WERI-Rb-1 (cell line): ENCODE measurements around the gene RSPRY1.

Experiments
- DNase-seq: peaks from one replicate; pipeline ENCODE4 v3.0.0-alpha.2; 2020
- H3K27ac ChIP-seq: fragments of 250-450 bp; sonication (Bioruptor Pico); 2 replicates; pipeline ENCODE4 v1.5.1; 2020; ENCODE audit warnings: mild to moderate bottlenecking, moderate library complexity
- H3K27me3 ChIP-seq: fragments of 250-450 bp; sonication (Bioruptor Pico); 2 replicates; pipeline ENCODE4 v1.5.1; 2021; ENCODE audit warnings: mild to moderate bottlenecking, low read depth, moderate library complexity; ENCODE audit not compliant: insufficient read depth, severe bottlenecking
- H3K36me3 ChIP-seq: fragments of 250-450 bp; sonication (Bioruptor Pico); 2 replicates; pipeline ENCODE4 v1.5.1; 2020; ENCODE audit warnings: mild to moderate bottlenecking, moderate library complexity
- H3K4me3 ChIP-seq: 2 replicates; pipeline ENCODE4 v1.5.1; 2011; ENCODE audit warnings: low read depth, mild to moderate bottlenecking, control low read depth, low read length
- H3K9me3 ChIP-seq: fragments of 250-450 bp; sonication (Bioruptor Pico); 2 replicates; pipeline ENCODE4 v1.5.1; 2021; ENCODE audit warnings: mild to moderate bottlenecking, moderate library complexity; ENCODE audit not compliant: severe bottlenecking
- TF ChIP-seq, protein P1 (sequence below): IDR thresholded peaks from 2 replicates; pipeline ENCODE4 v1.5.1; 2011; ENCODE audit warnings: low read depth, mild to moderate bottlenecking, control low read depth, inconsistent platforms, low read length

Gene RSPRY1

DNA sequence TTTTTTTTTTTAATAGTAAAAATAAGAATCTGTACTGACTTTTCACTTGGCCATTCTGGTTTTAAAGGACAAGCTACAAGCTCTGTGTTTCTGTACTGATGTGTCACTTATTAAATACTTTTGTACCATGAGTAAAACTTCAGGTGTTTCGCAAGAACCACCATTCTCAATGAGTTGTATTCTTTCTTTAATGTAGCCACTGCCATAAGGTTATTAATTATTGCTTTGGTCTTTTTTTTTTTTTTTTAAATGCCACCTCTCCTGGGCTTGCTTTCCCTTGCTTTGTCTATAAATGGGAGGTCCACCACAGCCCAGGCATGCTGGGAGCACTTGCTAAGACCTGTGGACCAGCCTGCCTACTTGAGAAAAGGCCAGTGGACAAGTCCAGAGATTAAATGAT lies 67.3 kb downstream of the RSPRY1 start:
- Histone ChIP-seq H3K36me3 (peaks cover 44% of the 10 kb centered on the region), H3K9me3 (no peaks in the 10 kb centered on the region), H3K27me3 (no peaks in the 10 kb centered on the region), H3K27ac (no peak overlapping the region), H3K4me3 (no peak overlapping the region)
- no peak for DNase-seq
- TF ChIP-seq, protein P1, sequence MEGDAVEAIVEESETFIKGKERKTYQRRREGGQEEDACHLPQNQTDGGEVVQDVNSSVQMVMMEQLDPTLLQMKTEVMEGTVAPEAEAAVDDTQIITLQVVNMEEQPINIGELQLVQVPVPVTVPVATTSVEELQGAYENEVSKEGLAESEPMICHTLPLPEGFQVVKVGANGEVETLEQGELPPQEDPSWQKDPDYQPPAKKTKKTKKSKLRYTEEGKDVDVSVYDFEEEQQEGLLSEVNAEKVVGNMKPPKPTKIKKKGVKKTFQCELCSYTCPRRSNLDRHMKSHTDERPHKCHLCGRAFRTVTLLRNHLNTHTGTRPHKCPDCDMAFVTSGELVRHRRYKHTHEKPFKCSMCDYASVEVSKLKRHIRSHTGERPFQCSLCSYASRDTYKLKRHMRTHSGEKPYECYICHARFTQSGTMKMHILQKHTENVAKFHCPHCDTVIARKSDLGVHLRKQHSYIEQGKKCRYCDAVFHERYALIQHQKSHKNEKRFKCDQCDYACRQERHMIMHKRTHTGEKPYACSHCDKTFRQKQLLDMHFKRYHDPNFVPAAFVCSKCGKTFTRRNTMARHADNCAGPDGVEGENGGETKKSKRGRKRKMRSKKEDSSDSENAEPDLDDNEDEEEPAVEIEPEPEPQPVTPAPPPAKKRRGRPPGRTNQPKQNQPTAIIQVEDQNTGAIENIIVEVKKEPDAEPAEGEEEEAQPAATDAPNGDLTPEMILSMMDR: no peak

DNA sequence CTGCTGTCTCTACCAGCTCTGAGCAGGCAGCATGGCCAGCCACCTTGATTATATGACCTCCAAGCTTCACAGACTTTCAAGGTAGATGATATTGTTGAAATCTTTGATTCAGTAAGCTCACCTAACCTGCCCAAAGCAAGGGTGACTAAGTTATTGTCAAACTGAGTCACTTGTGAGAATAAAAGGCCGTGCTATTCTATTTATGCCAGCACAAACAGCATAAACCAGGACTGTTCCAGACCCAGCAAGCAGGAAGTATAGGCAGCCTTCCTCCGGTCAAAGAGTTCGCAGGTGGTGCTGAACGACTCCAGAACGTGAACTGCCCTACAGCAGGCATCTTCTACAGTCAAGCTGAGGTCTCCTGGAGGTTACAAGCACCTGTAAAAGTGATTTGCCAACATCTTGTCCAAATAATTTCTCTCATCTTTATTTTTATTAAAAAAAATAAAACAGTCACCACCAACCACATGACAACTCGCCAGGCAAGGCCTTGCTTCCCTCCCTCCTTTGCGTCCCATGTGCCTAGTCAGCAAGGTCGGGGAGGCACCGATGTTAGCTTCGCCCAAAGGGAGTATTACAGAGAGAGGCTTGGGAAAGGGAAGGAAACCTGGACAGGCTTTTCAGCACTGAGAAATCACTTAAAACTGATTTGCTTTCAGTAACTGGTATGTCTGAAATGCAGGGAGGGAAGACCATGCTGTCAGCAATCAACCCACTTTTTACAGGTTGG lies 69.7 kb downstream of the RSPRY1 start:
- Histone ChIP-seq H3K27ac (no peak overlapping the region), H3K9me3 (no peaks in the 10 kb centered on the region), H3K27me3 (no peaks in the 10 kb centered on the region), H3K36me3 (peaks cover 23% of the 10 kb centered on the region), H3K4me3 (no peak overlapping the region)
- TF ChIP-seq, protein P1: no peak
- no peak for DNase-seq

DNA sequence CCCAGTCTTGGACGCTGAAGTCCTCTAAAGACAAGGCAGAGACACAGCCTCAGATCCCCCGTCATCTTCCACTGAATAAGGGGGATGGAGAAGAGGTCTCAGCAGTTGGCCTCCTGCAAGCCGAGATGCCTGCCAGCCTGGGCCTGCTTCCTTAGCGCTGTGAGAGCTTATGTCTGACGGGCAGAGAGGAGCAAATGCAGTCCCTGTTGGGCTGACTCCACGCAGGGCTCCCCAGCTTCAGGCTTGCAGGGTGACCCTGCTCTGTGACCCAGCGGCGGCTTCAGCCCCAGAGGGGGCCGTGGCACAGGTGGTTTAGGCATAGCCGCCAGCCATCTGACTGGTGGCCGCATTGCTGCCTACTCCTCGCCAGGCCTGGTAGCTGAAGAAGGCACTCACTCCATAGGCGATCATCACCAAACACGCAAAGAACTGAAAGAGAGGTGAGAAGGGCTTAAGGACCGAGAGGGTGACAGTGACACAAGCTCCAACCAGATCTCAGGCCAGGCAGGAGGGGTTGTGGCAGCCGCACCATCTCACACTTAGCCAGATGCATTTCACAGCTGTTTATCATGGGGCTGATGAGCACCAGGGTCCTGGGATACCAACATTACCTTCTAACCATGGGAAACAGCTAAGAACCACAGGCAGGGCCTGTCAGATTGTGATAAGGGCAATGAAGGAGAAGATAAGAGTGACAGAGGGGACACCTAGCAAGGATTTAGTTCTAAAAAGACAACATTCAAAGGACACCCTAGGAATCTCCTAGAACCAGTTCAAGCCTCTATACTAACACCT lies 70.7 kb downstream of the RSPRY1 start:
- peaks cover 18% of the 10 kb centered on the region for H3K36me3 ChIP-seq
- H3K4me3 ChIP-seq: no peak overlapping the region
- H3K27me3 ChIP-seq: no peaks in the 10 kb centered on the region
- no peak overlapping the region for H3K27ac ChIP-seq
- TF ChIP-seq, protein P1: no peak
- H3K9me3 ChIP-seq: no peaks in the 10 kb centered on the region
- DNase-seq: no peak

DNA sequence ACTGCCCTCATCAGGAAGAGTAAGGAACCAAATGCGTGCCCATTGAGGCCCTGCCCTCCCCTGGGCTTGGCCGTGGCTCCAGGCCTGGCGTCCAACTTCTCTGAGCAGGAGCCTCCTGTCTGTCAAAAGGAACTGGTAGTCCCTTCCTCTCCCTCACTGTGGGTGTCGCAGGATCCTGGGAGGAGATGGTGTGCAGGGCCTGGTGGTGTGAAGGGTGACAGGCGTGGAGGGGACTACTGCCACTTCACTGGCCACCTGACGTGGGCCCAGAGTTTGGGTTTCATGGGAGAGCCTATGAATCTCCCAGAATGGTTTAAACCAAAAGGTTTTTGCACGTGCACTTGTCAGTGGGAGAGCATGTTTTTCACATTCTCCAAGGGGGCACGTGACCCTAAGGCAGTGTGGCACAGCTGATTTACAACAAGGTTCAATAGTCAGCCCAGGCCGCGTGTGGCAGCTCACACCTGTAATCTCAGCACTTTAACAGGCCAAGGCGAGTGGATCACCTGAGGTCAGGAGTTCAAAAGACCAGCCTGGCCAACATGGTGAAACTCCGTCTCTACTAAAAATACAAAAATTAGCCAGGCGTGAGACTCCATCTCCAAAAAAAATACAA lies 71.4 kb downstream of the RSPRY1 start:
- Histone ChIP-seq H3K27me3 (no peaks in the 10 kb centered on the region), H3K36me3 (peaks cover 10% of the 10 kb centered on the region), H3K9me3 (no peaks in the 10 kb centered on the region), H3K27ac (no peak overlapping the region), H3K4me3 (no peak overlapping the region)
- TF ChIP-seq, protein P1: no peak
- DNase-seq: no peak

DNA sequence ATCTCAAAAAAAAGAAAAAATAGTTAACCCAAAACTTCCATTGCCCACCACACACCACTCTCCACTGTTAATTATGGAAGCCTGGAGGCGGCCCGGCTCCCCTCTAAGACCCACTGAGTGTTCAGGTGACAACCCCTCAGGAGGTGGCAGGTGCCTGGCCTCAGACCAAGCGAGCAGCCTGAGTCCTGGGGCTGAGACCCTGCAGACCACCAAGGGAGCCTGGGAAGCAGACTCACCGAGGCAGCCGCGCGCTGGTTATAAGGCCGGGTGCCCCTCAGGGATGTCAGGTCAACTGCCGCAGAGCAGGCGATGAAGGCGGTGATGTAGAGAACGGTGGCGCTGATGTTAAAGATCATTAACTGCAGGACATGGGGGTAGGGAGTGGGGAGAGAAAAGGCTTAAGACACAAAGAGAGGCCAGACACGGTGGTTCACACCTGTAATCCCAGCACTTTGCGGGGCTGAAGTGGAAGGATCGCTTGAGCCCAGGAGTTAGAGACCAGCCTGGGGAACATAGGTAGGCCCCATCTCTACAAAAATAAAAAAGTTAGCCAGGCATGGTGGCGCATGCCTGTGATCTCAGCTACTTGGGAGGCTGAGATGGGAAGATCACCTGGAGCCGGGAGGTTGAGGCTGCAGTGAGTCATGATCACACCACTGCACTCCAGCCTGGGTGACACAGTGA lies 72.2 kb downstream of the RSPRY1 start:
- Histone ChIP-seq H3K27ac (no peak overlapping the region), H3K36me3 (peaks cover 6% of the 10 kb centered on the region), H3K27me3 (no peaks in the 10 kb centered on the region), H3K9me3 (no peaks in the 10 kb centered on the region), H3K4me3 (no peak overlapping the region)
- TF ChIP-seq, protein P1: no peak
- no peak for DNase-seq
